Epithelial cell of proximal tubule (primary cell): ENCODE data around the gene CREB3L2. TPM values are rescaled to one million over a fixed set of nuclear protein-coding genes. Genes with fewer than 3 reads are reported as not detected.

ENCODE experiments used
- DNase-seq: peaks from one replicate; pipeline ENCODE4 v3.0.0-alpha.2; 2011; ENCODE audit warnings: low read depth
- H3K4me3 ChIP-seq: 2 replicates; pipeline ENCODE4 v1.5.1; 2011; ENCODE audit warnings: low read depth, mild to moderate bottlenecking, low read length
- CTCF ChIP-seq: conservative IDR thresholded peaks from 2 replicates; pipeline ENCODE4 v1.5.1; 2012; ENCODE audit warnings: low read depth, mild to moderate bottlenecking, low read length
- total RNA-seq: library from RNA; depleted of rRNA; stranded (reverse); fragments of >200 nt; gene quantifications from 2 replicates; pipeline ENCODE4 v1.2.3, GENCODE V29; 2015

CREB3L2 gene
- total RNA-seq, 1 donor from 2014 or later: 18.3 TPM

GRCh38 chr7:137898839-137899721 lies 102.8 kb downstream of the CREB3L2 start:
- peak overlapping the region; percentile 18 for H3K4me3 ChIP-seq
- peak; percentile 98 for TF ChIP-seq CTCF
- no peak for DNase-seq

GRCh38 chr7:137895301-137896221 lies 106.3 kb downstream of the CREB3L2 start:
- no peak overlapping the region for H3K4me3 ChIP-seq
- no peak for DNase-seq
- no peak for TF ChIP-seq CTCF

- no peak for TF ChIP-seq CTCF
Observed at GRCh38 chr7:137893143-137893742, 108.6 kb downstream of the CREB3L2 start.

GRCh38 chr7:137891016-137891655 lies 110.8 kb downstream of the CREB3L2 start:
- H3K4me3 ChIP-seq: no peak overlapping the region
- no peak for DNase-seq
- TF ChIP-seq CTCF: no peak

More at GRCh38 chr7:137893143-137893742, 108.6 kb downstream of the CREB3L2 start:
- DNase-seq: no peak
- H3K4me3 ChIP-seq: no peak overlapping the region

GRCh38 chr7:137890449-137890921 lies 111.4 kb downstream of the CREB3L2 start:
- no peak for TF ChIP-seq CTCF
- DNase-seq: no peak
- no peak overlapping the region for H3K4me3 ChIP-seq

- H3K4me3 ChIP-seq: no peak overlapping the region
- TF ChIP-seq CTCF: no peak
- DNase-seq: no peak
Observed at GRCh38 chr7:137888241-137888640, 113.6 kb downstream of the CREB3L2 start.
